ENCODE measurements around the gene BIN1. TPM values are rescaled to one million over a fixed set of nuclear protein-coding genes. Genes with fewer than 3 reads are reported as not detected.
A peak's percentile ranks its signal among the peaks of the same experiment; 100 is the strongest.

The BIN1 gene
- total RNA-seq, 1 experiment from 2014 or later, result 58.9 TPM

DNA sequence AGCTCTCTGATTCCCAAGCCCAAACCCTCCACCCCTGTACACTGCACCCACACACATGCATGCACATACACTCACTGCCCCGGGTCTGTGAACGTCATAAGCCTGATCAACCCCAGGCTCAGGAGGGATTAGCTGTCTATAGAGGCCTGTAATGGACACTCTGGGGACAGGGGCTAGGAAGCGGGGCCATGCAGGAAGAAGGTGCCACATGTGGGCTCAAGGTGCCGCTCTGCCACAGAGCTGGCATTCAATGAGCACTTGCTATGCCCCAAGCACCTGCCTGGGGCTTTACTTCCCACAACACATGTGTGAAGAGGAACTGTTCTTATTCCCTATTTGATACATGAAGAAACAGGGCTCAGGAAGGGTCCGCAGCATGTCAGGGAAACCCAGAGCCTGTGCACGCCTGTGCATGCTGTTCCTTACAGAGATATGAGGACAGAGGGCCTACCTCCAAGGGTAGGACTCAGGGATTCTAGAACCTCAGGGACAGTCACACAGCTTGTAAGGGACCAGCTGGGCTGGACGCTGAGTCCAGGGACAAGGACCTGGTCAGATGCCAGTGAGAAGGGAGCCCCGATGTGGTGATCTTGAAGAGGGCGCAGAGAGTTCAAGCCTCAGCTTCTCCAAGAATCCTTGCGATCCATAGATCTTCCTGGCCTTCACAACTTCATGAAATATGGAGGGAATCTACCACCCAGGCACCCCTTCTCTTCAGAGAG is 5.0 kb downstream of the BIN1 start:
- H3K9ac ChIP-seq (ENCODE audit: low read length), result no peak overlapping the region
- DNase-seq (no peak), ATAC-seq (no peak)
- H3K4me3 ChIP-seq (ENCODE audit: low read length), result no peak overlapping the region
- H3K27ac ChIP-seq (ENCODE audit: low read length), result no peak overlapping the region
- no TSS peak for BruUV-seq (replicated peaks)
- TF ChIP-seq EZH2phosphoT487 (IDR thresholded peaks at IDR 0.05; ENCODE audit: borderline replicate concordance, low read length) (no peak), EZH2 (IDR thresholded peaks at IDR 0.05; ENCODE audit: low read length, unreplicated experiment) (no peak)
- TF ChIP-seq, protein P1, sequence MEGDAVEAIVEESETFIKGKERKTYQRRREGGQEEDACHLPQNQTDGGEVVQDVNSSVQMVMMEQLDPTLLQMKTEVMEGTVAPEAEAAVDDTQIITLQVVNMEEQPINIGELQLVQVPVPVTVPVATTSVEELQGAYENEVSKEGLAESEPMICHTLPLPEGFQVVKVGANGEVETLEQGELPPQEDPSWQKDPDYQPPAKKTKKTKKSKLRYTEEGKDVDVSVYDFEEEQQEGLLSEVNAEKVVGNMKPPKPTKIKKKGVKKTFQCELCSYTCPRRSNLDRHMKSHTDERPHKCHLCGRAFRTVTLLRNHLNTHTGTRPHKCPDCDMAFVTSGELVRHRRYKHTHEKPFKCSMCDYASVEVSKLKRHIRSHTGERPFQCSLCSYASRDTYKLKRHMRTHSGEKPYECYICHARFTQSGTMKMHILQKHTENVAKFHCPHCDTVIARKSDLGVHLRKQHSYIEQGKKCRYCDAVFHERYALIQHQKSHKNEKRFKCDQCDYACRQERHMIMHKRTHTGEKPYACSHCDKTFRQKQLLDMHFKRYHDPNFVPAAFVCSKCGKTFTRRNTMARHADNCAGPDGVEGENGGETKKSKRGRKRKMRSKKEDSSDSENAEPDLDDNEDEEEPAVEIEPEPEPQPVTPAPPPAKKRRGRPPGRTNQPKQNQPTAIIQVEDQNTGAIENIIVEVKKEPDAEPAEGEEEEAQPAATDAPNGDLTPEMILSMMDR (conservative IDR thresholded peaks at IDR 0.05; ENCODE audit: low read depth, low read length), result no peak
- no peak overlapping the region for H2AFZ ChIP-seq (ENCODE audit: low read length)
- H3K9me3 ChIP-seq (ENCODE audit: low read length), result no peaks in the 10 kb centered on the region
- ChIA-PET CTCF (no interaction called here), POLR2A (ENCODE audit: unreplicated experiment) (no interaction called here)
- intact Hi-C loops (cut with micrococcal nuclease), result no loop called here
- no peaks in the 10 kb centered on the region; the same call in 1 of the 2 replicates for H4K20me1 ChIP-seq (ENCODE audit: low read length)
- H3K36me3 ChIP-seq (ENCODE audit: low read depth, low read length), result no peaks in the 10 kb centered on the region
- no peak overlapping the region for H3K4me2 ChIP-seq (ENCODE audit: low read length)
- no peaks in the 10 kb centered on the region for H3K9me2 ChIP-seq (replicated peaks; ENCODE audit: low read length)
- peaks cover 81% of the 10 kb centered on the region for H3K79me2 ChIP-seq (ENCODE audit: low read length)
- no peaks in the 10 kb centered on the region for H3K27me3 ChIP-seq (ENCODE audit: low read length)
- H3F3A ChIP-seq (ENCODE audit: low read length, unreplicated experiment), result no peaks in the 10 kb centered on the region
- peaks cover 27% of the 10 kb centered on the region for H3K4me1 ChIP-seq (ENCODE audit: insufficient read depth, low read length)

DNA sequence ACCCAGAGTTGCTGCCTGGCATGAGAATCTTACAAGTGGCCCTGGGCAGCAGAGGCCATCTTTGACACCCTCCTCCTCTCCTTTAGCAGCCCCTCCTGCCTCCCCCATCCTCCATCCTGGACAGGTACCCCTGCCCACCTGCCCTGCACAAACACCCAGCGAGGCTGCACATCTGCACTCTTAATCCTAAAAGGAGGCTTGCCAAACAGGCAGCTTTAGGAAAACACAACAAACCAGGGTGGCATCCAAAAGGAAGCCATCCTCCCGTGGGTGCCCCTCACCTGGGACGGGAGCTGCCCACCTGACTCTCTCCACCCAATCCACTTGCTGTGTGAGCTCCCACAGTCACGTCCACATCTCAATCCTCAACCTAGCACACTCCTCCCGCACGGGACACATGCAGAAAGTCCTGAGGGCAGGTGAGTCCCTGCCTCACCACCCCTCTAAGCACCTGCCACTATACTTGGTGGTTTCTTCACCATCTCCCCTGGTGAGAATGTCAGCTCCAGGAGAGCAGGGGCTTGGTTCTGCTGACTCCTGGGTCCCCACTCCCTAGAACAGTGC is 5.8 kb downstream of the BIN1 start:
- ChIA-PET POLR2A (ENCODE audit: unreplicated experiment) (no interaction called here), CTCF (no interaction called here)
- Histone ChIP-seq H3K4me2 (ENCODE audit: low read length) (peak overlapping the region; percentile 63), H3F3A (ENCODE audit: low read length, unreplicated experiment) (no peaks in the 10 kb centered on the region), H3K27ac (ENCODE audit: low read length) (no peak overlapping the region), H2AFZ (ENCODE audit: low read length) (no peak overlapping the region), H3K4me3 (ENCODE audit: low read length) (no peak overlapping the region), H3K9me3 (ENCODE audit: low read length) (no peaks in the 10 kb centered on the region), H3K36me3 (ENCODE audit: low read depth, low read length) (no peaks in the 10 kb centered on the region), H3K9me2 (replicated peaks; ENCODE audit: low read length) (no peaks in the 10 kb centered on the region), H3K4me1 (ENCODE audit: insufficient read depth, low read length) (peaks cover 27% of the 10 kb centered on the region), H3K27me3 (ENCODE audit: low read length) (no peaks in the 10 kb centered on the region), H3K9ac (ENCODE audit: low read length) (no peak overlapping the region), H4K20me1 (ENCODE audit: low read length) (no peaks in the 10 kb centered on the region; the same call in 1 of the 2 replicates), H3K79me2 (ENCODE audit: low read length) (peaks cover 79% of the 10 kb centered on the region)
- intact Hi-C loops (cut with micrococcal nuclease), result no loop called here
- BruUV-seq (replicated peaks), result no TSS peak
- no peak for DNase-seq
- no peak for TF ChIP-seq EZH2 (IDR thresholded peaks at IDR 0.05; ENCODE audit: low read length, unreplicated experiment)
- TF ChIP-seq, protein P1 (conservative IDR thresholded peaks at IDR 0.05; ENCODE audit: low read depth, low read length), result no peak
- TF ChIP-seq EZH2phosphoT487 (IDR thresholded peaks at IDR 0.05; ENCODE audit: borderline replicate concordance, low read length), result no peak
- no peak for ATAC-seq
